ENCODE data around the gene NBEAL2. TPM values are rescaled to one million over a fixed set of nuclear protein-coding genes. Genes with fewer than 3 reads are reported as not detected.

The NBEAL2 gene
- polyA plus RNA-seq, 1 donor from 2014 or later = 3.3 TPM

GRCh38 chr3:46960835-46961234, 18.6 kb upstream of the NBEAL2 start:
- no peak overlapping the region for H3K9ac ChIP-seq (ENCODE audit: low read length)
- no peaks in the 10 kb centered on the region for H3K9me2 ChIP-seq (ENCODE audit: insufficient read depth, low read length)
- H3K27ac ChIP-seq (ENCODE audit: low read length) = no peak overlapping the region
- H4K20me1 ChIP-seq (ENCODE audit: insufficient read depth) = no peaks in the 10 kb centered on the region
- no peaks in the 10 kb centered on the region for H3K27me3 ChIP-seq (ENCODE audit: insufficient read depth, low read depth, low read length)
- no peak overlapping the region for H3K4me2 ChIP-seq (ENCODE audit: low read length)
- peaks cover 38% of the 10 kb centered on the region for H3K79me2 ChIP-seq (replicated peaks; ENCODE audit: insufficient read depth, low read length)
- no peaks in the 10 kb centered on the region for H3K9me3 ChIP-seq (ENCODE audit: low read length)
- TF ChIP-seq MXI1 (conservative IDR thresholded peaks at IDR 0.05; ENCODE audit: poor library complexity, severe bottlenecking) (no peak), CTCF (IDR thresholded peaks at IDR 0.05; ENCODE audit: poor library complexity, severe bottlenecking) (no peak), RAD21 (conservative IDR thresholded peaks at IDR 0.05) (no peak), EZH2 (IDR thresholded peaks at IDR 0.05; ENCODE audit: borderline replicate concordance, insufficient read depth, low read length, poor library complexity, severe bottlenecking) (no peak), REST (IDR thresholded peaks at IDR 0.05; ENCODE audit: borderline replicate concordance) (no peak), TAF1 (IDR thresholded peaks at IDR 0.05; ENCODE audit: low read depth) (no peak), EP300 (conservative IDR thresholded peaks at IDR 0.05; ENCODE audit: poor library complexity, severe bottlenecking) (no peak), POLR2AphosphoS5 (IDR thresholded peaks at IDR 0.05) (no peak), SMC3 (conservative IDR thresholded peaks at IDR 0.05; ENCODE audit: poor library complexity) (no peak)
- peaks cover 3% of the 10 kb centered on the region for H3K36me3 ChIP-seq (ENCODE audit: insufficient read depth, low read length)
- no peak overlapping the region for H2AFZ ChIP-seq (ENCODE audit: low read depth, low read length)
- H3K4me3 ChIP-seq (ENCODE audit: low read length) = no peak overlapping the region
- H3F3A ChIP-seq (ENCODE audit: insufficient read depth, low read length, poor library complexity, severe bottlenecking) = no peaks in the 10 kb centered on the region

GRCh38 chr3:46962427-46962826, 17.0 kb upstream of the NBEAL2 start:
- Histone ChIP-seq H3K79me2 (replicated peaks; ENCODE audit: insufficient read depth, low read length) (peaks cover 47% of the 10 kb centered on the region), H3F3A (ENCODE audit: insufficient read depth, low read length, poor library complexity, severe bottlenecking) (no peaks in the 10 kb centered on the region), H3K9me2 (ENCODE audit: insufficient read depth, low read length) (no peaks in the 10 kb centered on the region), H2AFZ (ENCODE audit: low read depth, low read length) (no peak overlapping the region), H4K20me1 (ENCODE audit: insufficient read depth) (no peaks in the 10 kb centered on the region), H3K4me2 (ENCODE audit: low read length) (no peak overlapping the region), H3K27me3 (ENCODE audit: insufficient read depth, low read depth, low read length) (no peaks in the 10 kb centered on the region), H3K4me3 (ENCODE audit: low read length) (no peak overlapping the region), H3K9me3 (ENCODE audit: low read length) (no peaks in the 10 kb centered on the region), H3K9ac (ENCODE audit: low read length) (no peak overlapping the region), H3K36me3 (ENCODE audit: insufficient read depth, low read length) (peaks cover 3% of the 10 kb centered on the region), H3K27ac (ENCODE audit: low read length) (no peak overlapping the region)
- TF ChIP-seq POLR2AphosphoS5 (IDR thresholded peaks at IDR 0.05) (no peak), EP300 (conservative IDR thresholded peaks at IDR 0.05; ENCODE audit: poor library complexity, severe bottlenecking) (no peak), SMC3 (conservative IDR thresholded peaks at IDR 0.05; ENCODE audit: poor library complexity) (no peak), MXI1 (conservative IDR thresholded peaks at IDR 0.05; ENCODE audit: poor library complexity, severe bottlenecking) (no peak), EZH2 (IDR thresholded peaks at IDR 0.05; ENCODE audit: borderline replicate concordance, insufficient read depth, low read length, poor library complexity, severe bottlenecking) (no peak), TAF1 (IDR thresholded peaks at IDR 0.05; ENCODE audit: low read depth) (no peak), REST (IDR thresholded peaks at IDR 0.05; ENCODE audit: borderline replicate concordance) (no peak), RAD21 (conservative IDR thresholded peaks at IDR 0.05) (no peak), CTCF (IDR thresholded peaks at IDR 0.05; ENCODE audit: poor library complexity, severe bottlenecking) (no peak)

Data from neural cell (in vitro differentiated cells).